Fibroblast of peridontal ligament (primary cell): Measurements from ENCODE around the gene EIF4E3.
A peak's percentile ranks its signal among the peaks of the same experiment; 100 is the strongest.

ENCODE experiments used
- DNase-seq: peaks from one replicate; pipeline ENCODE4 v3.0.0-alpha.2; 2010; ENCODE audit errors: extremely low read depth

EIF4E3 gene

DNA sequence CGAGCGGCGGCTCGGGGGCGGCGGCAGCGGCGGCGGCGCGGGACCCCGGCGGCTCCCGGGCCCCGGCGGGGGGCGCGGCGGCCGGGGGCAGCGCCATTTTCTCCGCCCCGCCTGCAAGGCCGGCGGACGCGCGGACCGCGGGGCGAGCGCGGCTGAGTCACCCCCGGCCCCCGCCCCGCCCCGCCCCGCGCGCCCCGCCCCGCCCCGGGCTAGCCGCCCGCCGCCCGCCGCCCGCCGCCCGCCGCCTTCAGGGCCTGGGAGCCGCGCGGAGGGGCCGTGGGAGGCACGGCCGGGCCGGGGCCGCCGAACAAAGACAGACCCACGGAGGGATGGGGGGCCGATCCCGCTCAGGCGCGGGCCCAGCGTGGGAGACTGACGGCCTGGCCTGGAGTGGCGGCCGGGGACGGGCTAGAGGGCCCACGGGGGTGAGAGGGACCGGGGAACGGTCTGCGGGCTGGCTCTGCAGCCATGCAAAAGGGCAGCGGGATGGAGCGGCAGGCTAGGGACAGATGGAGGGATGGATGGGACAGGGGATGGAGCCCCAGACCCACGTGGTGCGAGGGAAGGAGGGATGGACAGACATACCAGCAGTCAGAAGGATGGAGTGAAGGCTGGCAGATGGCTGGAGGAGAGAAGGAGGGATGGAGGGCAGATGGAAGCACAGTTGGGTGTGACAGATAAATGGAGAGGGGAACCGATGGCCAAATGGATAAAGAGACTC is at the start of gene EIF4E3:
Gene EIF4E3, minus strand, starts transcription at position 132 of the 721 bp plus-strand sequence. Its CDS starts 35 bp downstream, at position 97.
- DNase-seq = no peak

DNA sequence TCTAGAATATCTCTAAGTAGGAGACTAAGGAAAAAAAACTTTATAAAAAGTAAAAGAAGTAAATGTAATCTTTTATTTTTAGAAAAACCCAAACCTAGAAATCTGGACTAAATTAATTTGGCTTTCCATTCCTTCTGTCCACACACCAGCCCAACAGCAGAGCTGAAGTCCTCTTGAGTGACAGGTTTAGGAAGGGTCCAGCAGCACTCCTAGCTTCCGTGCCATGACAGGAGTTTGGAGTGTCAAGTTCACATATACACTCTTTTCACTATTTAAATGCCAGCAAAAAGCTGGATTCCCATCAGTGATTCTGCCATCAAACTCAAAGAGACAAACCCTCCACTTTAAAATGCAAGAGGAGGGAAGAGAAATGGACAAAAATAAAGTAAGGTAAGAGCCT is 46.7 kb upstream of the EIF4E3 start:
- DNase-seq = no peak

DNA sequence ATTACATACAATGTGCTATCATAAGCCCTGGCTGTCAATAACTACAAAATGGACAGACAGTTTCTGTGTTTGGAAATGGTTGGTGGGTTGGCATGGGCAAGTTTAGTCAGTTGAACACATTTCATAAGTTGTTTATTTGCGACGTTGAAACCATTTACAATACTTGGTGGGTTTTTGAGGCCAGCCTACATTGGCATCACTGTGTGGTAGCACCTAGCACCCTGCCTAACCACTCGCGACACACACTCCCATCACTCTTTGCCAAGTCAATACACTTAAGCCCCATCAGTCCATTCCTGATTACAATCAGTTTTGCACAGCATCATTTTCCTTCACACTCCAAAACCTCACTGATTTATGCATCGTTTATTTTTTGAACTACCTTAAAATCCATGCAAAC is 45.9 kb upstream of the EIF4E3 start:
- DNase-seq = no peak

DNA sequence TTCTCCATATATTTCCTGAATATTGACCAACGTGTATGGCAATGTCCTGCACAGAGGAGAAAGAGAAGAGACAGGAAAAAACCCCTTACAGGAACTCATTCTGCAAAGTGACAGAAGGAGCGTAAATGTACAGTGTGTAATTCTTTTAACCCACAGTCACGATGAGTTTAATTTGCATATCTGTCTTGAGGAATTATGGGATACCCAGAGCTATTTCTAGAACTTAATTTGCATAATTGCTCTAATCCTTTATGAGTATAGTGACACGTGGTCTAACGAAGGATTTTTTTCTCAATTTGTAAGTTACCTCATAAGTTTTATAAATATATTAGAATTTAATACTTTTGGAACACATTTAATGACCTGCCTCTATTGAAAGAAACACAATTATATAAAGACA is 38.2 kb upstream of the EIF4E3 start:
- DNase-seq = no peak

DNA sequence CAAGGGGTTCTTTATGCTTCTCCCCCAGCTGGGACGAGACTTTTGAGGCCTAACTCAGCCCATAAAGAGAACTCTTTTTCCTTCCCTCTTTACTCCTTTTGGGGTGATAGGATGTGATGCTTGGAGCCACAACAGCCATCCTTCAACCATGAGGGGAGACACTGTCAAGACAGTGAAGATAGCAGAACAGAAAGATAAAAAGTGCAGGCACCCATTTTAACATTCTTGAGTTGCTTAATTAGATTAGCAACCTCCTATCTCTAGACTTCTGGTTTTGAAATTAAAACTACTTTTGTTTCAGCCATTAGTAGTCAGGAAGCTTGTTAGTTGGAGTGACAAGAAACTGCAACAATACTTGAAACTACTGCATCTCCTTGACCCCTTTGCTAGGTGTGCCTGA is 34.9 kb upstream of the EIF4E3 start:
- no peak for DNase-seq

DNA sequence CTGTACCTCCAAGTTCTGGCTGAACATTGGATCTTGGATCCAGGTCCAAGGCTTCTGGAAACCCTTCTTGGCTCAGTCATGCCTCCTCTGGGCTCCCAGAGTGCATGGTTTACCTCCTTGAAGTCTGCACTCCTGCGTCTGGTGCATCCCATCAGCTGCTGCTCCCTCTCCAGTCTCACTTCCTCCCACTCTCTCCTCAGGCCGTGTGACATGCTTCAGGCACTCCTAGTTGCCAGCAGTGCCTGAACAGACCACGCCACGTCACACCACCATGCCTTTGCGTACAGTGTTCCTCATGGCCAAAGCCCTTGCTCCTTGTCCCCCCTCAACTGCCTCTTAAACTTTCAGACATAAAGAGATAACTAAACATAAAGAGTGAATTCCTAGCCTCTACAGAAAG is 34.2 kb upstream of the EIF4E3 start:
- DNase-seq = no peak

DNA sequence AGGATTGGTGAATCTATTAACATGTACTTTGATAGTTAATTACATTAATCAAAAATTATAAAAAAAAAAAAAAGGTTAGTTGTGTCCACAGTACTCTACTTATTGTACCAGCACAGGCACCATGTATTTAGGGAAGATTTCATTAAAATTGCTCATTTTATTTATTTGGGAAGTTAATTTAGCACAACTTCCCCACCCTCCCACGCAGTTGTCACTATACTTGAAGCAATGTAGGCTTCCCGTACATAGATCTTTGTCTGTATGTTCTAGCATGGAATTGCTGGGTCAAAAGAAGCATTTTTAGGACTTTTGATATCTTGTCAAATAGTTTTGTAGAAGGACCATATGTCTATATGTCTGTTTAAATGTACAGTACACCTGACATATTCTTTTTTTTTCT is 32.9 kb upstream of the EIF4E3 start:
- no peak for DNase-seq

DNA sequence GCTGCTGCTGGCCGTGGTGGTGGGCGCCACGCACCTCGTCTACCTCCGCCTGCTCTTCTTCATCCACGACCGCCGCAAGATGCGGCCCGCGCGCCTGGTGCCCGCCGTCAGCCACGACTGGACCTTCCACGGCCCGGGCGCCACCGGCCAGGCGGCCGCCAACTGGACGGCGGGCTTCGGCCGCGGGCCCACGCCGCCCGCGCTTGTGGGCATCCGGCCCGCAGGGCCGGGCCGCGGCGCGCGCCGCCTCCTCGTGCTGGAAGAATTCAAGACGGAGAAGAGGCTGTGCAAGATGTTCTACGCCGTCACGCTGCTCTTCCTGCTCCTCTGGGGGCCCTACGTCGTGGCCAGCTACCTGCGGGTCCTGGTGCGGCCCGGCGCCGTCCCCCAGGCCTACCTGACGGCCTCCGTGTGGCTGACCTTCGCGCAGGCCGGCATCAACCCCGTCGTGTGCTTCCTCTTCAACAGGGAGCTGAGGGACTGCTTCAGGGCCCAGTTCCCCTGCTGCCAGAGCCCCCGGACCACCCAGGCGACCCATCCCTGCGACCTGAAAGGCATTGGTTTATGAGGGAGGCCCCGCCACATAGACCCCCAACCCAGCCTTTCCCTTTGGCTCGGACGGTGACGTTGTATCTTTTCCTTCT is 29.5 kb upstream of the EIF4E3 start:
- DNase-seq = no peak

DNA sequence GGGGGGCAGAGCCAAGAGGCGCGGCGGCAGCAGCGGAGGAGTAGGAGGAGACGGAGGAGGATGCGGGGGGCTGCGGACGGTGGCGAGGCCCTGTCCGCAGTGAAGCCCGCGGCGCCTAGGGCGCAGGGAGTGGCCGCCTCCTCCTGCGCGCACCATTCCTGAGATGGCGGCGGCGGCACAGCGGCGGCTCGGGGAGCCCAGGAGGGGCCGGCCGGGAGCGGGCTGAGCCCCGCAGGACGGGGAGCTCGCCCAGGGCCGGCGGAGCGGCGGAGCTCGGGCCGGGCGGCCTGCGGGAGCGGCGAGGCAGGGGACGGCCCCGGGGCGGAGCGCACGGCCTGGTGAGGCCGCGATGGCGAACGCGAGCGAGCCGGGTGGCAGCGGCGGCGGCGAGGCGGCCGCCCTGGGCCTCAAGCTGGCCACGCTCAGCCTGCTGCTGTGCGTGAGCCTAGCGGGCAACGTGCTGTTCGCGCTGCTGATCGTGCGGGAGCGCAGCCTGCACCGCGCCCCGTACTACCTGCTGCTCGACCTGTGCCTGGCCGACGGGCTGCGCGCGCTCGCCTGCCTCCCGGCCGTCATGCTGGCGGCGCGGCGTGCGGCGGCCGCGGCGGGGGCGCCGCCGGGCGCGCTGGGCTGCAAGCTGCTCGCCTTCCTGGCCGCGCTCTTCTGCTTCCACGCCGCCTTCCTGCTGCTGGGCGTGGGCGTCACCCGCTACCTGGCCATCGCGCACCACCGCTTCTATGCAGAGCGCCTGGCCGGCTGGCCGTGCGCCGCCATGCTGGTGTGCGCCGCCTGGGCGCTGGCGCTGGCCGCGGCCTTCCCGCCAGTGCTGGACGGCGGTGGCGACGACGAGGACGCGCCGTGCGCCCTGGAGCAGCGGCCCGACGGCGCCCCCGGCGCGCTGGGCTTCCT is 28.8 kb upstream of the EIF4E3 start, which contains the start of gene GPR27:
Gene GPR27, plus strand, starts transcription at position 155 of the 909 bp plus-strand sequence. Its CDS starts 195 bp downstream, at position 350.
- DNase-seq = peak; percentile 6

DNA sequence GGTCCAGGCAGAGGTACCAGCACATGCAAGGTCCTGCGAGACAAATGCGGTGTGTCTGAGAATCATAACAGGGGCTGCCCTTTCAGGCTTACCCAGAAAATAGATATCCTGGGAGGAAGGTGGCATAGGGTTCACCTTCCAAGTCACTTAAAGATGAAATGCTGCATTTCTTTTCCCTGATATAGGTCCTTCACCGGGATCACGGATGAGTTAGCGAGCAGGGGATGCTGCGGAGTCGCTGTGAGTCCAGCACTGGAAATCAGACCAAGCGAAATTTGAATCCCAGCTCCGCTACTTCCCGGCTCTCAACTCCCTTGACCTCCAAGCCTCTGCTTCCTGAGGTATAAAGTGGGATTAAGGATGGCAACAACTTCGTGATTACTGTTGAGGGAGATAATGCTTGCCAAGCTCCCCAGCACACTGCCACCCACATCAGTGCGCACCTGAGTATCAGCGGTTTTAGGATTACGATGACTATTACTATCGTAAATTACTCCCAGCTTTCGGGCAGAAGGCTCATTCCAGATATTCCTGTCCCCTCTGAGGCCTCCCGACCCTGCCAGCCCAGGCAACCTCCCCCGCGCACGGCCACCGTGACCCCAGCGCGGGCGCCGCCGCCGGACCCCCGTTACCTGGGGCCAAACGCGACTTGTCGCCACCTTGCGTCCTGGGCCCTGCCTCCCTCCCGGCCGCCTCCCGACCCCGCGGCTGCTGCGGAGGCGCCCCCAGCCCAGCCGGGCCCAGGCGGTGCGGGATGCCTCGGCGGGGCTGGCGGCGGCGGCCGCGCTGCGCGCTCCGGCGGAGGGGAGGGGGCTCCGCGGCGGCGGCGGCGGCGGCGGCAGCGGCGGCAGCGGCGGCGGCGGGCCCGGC is 27.9 kb upstream of the EIF4E3 start:
- DNase-seq = no peak

DNA sequence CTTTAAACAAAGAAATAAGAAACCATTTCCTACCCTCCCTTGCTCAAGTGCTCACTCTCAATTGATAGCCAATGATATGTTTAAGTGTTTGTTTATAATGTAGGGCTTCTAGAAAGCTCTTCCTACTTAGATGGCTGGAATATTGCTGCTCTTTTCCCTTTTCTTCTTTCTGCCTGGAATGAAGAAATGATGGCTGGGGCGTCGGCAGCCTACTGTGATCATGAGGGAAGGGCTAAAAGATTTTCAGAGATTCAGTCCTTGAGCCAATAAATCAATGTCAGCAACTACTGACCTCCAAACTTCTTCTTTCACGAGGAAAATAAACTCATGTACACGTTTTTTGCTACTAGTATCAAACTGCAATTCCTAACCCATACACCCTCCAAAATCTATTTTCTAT is 26.4 kb upstream of the EIF4E3 start:
- DNase-seq = no peak

DNA sequence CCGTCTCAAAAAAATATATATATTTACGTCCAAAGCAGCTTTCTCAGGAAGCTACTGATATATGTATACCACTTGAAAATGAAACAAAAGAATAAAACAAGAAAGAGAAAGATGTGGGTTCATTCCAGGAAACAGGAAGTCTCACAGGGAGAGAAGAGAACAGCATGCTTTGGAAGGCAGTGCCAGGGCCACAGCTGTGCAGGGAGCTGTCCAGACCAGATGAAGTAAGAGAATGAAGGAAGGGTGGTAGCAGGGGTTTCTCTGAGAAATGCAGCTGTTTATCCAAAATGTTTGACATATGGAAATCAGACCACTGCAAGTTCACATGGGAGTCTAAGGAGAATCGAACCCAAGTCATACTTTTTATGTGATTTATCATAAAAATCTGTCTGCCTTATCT is 19.5 kb upstream of the EIF4E3 start:
- no peak for DNase-seq

DNA sequence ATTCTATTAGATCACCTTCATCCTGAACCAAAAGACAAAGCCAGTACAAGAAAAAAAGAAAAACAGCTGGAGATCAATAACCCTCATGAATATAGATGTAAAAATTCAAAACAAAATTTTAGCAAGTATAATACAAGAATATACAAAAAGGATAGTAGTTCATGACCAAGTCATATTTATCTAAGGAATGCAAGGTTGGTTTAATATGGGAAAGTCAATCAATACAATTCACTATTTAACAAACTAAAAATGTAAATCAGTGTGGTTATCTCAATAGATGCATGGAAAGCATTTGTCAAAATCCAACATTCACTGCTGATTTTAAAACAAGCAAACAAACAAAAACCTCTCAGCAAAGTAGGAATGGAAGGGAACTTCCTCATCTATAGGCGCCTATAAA is 17.4 kb upstream of the EIF4E3 start:
- DNase-seq = no peak

DNA sequence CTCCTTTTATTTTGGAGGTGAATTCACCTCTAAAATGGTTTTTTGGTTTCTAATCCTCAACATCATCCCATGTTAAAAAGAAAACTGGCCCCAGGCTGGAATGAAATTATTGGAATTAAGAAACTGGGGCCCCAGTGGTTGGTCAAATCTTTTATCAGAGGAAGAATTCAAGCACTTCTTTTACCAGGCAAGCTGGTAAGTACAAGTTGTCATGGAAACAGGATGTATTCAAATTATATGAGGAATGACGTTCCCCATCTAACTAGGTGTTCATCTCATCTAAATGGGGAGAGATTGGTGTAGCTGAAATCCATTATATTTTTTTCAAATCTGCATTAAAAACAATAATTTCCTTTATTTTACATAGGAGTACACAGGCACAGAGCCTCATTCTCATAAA is 9.7 kb upstream of the EIF4E3 start:
- DNase-seq = no peak

DNA sequence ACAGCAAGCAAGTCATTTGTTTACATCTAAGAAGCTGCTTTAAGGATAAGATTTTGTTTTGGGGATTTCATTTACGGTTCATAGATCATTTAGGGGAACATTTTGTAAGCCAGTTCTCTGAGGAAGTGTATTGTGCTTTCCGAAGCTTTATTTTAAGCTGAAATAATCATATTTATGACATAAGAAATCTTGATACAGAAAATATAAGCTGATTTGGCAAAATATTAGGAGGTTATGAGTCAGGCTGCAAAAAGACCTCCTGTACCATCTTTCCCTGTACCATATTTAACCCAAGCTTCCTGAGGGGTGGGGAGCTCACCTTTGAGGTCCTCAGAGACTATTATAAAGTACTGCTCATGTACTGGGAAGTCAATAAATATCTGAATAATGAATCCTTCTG is 8.1 kb upstream of the EIF4E3 start:
- DNase-seq = no peak

DNA sequence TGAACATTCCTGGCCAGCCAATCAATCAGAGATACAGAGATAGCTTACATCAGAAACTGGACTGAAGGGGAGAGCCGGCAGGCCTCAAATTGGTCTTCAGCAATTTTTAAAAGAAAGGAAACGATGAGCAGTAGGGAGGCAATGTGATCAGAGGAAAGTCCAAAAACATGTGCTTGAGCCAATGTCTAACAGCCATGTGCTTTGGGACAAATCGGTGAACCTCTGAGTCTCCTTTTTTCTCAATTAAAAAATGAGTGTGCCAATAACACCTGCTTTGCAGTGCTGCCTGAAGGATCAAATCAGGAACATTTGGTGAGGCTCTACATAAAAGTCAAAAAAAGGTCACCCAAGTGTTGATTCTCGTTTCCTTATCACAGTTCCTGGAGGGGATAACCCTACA is 7.4 kb upstream of the EIF4E3 start:
- no peak for DNase-seq

DNA sequence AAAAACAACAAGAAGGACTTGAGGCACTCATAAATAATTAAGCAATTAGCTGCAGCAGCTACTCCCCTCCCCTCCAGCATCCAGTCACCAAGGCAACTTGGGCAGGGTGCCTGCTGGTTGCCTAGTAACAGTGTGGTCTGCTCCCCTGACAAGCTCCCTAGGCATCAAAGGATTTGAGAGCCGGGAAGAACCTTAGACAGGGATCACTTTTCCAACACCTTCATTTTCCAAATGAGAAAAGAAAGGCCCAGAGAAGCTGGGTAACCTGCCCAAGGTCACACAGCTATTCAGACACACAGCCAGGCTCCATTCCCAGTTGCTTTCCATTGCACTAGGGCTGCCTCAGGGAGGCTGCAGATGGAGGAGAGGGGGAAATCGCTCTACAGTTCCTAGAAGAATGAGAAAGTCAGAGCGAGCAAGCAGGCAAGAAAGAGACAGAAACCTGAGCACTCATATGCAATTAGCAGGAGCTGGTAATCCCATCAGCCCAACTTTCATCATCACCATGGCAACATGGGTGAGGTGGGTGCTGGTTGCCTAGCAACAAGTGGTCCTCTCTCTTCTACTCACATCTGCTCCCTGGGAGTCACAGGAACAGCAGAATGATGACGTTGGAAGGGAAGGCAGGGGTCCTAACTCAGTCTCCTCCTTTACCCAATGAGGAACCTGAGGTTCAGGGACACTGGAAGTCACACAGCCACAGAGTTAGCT is 3.6 kb upstream of the EIF4E3 start:
- DNase-seq = no peak

DNA sequence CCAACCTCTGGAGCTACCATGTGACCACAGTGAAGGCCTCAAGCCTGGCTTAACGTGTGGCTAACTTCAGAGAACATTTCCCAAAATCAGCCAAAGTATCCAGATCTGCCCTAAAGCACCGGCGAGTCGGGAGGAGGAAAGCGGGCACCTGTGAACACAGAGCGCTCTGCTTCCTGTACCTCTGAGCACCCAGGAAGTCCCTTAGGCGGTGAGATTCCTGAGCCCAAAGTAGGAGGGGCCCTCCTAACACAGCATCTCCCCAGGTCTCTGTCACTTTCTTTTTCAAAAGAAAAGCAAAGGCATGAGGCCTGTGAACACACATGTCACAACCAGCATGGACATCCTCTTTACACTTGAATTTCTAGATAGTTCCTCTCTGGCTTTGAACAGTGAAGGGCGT is 944 bp upstream of the EIF4E3 start:
- DNase-seq = no peak

DNA sequence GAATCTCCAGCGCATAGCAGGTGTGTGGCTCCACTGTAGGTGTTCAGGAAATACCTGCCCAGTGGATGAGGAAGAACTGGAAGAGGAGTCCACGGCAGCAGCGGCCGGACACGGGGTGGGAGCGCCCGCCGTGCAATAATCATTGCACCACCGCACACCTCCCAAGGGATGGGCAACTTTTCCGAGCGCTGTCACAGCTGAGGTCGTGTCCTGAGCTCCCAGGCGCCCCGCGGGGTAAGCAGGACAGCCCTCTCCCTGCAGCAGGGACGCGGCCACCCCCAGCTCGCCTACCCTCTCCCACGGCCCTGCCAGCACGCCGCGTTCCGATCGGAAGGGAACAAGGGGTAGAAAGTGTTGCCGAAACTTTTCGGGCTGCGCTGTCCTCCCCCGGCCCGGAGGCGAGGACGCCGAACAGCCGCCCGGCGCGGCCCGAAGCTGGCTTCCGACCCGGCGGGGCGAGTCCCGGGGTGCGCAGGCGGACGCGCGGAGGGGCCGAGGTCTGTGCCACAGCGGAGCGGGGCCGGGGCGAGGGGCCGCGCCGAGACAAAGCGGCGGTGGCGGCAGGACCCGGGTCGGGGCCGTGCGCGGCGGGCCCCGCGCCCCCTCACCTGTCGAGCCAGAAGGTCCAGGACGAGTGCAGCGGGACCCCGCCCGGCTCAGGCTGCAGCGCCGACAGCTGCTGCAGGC is 475 bp downstream of the EIF4E3 start:
- DNase-seq = no peak

DNA sequence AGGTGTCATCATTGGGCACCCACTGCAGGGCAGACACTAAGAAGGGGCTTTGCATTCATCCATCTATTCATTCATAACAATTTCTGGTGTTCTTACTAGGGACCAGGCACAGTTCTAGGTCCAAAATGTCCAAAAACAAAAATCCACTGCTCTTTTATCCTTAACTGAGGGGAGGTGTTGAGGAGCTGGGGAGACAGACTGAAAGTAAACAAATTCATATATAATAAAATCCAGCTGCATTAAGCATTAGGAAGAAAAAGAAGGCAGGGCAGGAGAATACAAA is 1.1 kb downstream of the EIF4E3 start:
- DNase-seq = no peak
